SHP77 treated with DMSO at 0.1 percent for 48 hours (cell line): ENCODE measurements around the gene SEPTIN5.

Experiments used
- DNase-seq: peaks from one replicate; lab custom pipeline; 2025; lab: John Stamatoyannopoulos, UW

The SEPTIN5 gene

DNA sequence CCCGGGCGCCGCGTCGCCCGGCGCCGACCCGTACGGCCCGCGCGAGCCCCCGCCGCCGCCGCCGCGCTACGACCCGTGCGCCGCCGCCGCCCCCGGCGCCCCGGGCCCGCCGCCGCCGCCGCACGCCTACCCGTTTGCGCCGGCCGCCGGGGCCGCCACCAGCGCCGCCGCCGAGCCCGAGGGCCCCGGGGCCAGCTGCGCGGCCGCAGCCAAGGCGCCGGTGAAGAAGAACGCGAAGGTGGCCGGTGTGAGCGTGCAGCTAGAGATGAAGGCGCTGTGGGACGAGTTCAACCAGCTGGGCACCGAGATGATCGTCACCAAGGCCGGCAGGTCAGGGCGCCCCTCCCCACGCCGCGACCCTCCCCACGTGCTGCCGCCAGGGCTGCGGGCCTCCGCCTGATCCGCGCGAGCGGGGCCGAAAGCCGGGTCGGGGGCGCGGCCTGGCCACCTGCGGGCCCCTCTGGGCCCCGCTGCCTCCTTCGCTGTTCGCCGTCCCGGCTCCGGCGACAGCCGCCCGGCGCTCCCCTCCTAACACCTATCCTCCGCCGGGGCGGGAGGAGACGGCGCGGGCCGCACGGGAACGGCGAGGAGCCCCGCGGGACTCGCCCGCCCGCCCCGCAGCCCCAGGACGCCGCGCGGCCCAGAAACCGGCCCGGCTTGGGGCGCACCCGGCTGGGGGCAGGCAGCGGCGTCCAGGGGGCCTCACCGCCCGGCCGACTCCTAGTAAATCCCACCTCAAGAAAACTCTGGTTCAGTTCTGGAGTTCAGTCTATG lies 46.8 kb downstream of the SEPTIN5 start:
- DNase-seq, result no peak

GRCh38 chr22:19761725-19762567 lies 47.6 kb downstream of the SEPTIN5 start:
- DNase-seq, result no peak

DNA sequence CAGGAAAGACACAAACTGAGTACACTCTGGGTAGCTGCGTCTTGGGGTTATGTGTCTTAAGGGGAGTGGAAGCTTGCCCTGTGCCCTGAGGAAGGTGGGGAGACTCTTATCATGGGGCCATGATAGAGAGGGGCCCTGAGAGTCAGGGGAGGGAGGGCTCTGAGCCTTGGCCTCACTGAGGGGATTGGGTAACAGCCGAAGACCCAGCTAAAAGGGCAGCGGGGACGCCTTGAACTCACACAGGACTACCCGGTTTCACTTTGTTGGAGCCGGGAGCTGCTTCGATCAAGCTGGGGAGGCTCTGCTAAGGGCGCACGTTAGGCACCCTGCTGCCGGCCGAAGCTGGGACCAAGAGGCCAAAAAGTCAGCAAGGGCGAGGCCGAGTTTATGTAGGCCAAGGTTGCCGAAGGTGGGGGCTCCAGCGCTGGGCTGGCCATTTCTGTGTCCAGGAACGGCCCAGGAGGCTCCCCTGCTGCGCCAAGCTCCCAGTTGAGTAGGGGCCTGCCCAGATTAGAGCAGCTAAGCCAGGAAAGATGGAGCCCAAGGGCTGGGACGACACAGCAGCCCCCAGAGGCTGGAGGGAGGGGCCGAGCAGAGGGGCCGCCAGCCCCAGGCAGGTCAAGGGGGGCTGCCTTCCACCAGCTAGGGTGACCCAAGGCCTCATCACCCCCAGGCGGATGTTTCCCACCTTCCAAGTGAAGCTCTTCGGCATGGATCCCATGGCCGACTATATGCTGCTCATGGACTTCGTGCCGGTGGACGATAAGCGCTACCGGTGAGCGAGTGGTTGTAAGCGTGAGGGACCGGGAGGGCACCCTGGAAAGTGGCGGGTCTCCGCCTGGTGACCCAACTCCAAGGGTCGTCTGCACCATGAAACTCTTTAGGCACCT lies 48.5 kb downstream of the SEPTIN5 start:
- DNase-seq, result no peak

- no peak for DNase-seq
Observed at GRCh38 chr22:19763458-19764298, 49.4 kb downstream of the SEPTIN5 start.

GRCh38 chr22:19764299-19764593 lies 49.9 kb downstream of the SEPTIN5 start:
- DNase-seq, result no peak

GRCh38 chr22:19764636-19765476 lies 50.6 kb downstream of the SEPTIN5 start:
- no peak for DNase-seq

- DNase-seq, result no peak
Observed at GRCh38 chr22:19765477-19766239, 51.4 kb downstream of the SEPTIN5 start.

DNA sequence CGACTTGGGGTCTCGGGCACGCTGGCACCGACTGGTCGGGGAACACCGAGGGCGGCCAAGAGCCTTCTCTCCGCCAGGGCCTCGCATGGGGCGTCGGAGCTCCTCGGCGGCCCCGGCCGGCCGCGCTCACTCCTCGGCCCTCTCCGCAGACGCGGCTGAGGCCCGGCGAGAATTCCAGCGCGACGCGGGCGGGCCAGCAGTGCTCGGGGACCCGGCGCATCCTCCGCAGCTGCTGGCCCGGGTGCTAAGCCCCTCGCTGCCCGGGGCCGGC lies 51.9 kb downstream of the SEPTIN5 start:
- no peak for DNase-seq

DNA sequence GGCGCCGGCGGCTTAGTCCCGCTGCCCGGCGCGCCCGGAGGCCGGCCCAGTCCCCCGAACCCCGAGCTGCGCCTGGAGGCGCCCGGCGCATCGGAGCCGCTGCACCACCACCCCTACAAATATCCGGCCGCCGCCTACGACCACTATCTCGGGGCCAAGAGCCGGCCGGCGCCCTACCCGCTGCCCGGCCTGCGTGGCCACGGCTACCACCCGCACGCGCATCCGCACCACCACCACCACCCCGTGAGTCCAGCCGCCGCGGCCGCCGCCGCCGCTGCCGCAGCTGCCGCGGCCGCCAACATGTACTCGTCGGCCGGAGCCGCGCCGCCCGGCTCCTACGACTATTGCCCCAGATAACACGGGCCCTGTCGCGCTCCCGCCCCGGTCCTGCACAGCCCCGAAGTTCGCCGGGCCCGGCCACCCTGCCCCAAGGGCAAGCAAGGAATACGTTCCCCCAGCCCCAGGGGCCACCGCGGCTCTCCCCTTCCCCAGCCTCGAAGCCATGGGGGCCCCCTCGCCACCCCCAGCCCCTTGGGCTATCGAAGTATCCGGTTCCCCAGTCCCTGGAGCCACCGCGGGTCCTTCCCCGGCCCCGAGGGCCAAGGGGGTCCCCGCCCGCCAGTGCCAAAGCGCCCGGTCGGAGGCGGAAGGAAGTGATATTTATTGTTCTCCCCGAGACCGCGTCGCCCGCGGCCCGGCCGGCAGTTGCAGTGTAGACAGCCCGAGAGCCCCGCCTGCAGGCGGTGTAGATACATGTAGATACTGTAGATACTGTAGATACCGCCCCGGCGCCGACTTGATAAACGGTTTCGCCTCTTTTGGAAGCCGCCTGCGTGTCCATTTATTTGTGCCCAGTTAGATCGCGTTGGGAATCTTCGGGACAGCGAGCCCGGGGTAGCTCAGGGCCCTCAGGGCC lies 52.5 kb downstream of the SEPTIN5 start:
- no peak for DNase-seq

GRCh38 chr22:19767427-19768341 lies 53.4 kb downstream of the SEPTIN5 start:
- no peak for DNase-seq

DNA sequence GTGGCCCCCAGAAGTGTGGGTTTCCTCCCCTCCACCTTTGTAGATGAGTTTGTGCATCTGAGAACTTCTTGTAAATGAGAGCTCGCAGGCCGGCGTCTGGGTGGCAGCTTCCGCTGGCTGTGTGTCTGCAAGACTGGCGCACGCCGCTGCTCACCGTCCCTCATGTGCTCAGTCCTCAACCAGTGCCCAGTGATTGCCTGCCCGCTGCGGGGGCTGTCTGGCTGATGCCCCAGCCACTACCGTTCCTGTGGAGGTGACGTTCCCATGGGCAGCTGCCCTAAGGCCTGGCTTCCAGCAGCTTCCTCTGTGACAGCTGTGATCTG lies 55.1 kb downstream of the SEPTIN5 start:
- no peak for DNase-seq

DNA sequence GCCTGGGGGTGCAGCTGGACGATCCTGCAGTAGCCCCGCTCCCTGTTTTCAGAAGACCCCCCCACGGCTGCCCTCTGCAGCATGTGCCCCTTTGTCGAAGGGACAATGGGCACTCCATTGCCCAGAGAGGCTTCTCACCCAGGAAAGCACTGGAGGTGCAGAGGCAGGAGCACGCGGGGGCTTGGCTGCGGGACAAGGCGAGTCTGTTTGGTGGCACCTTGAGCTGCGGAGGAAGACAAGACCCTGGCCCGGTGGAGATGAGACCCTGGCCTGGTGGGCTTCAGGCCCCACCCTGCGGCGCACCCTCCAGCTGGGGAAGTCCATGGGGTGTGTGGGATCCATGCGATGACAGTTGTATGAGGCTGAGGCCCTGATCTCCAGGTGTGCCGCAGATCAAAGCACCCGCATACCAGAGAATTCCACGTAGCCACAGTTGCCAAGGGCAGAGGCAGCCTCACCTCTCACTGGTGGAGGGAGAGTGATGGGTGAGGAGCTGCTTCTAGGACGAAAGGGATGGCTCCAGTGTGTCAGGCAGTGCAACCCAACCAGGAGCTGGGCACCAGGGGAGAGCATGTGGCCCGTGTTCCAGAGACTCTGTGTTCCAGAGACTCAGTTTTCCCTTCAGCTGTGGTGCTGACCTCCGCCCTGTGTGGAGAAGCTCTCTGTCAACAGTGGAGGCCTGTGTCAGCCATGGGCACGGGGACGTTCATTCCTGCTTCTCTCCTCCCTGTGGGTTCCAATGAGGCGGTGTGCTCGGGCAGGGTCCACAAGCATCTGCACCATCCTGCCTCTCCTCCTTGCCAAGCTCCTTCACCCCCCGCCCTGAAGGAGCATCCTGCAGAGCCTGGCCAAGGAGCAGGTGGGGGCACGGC lies 56.3 kb downstream of the SEPTIN5 start:
- no peak for DNase-seq

DNA sequence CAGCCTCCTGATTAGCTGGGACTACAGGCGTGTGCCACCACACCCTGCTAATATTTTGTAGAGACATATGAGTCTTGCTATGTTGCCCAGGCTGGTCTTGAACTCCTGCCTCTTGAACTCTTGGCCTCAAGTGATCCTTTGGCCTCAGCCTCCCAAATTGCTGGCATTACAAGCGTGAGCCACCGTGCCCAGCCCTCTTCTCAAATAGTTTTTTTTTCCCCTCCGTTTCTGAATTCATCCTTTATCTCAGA lies 58.0 kb downstream of the SEPTIN5 start:
- no peak for DNase-seq
